ENCODE measurements around the gene LITAFD. TPM values are rescaled to one million over a fixed set of nuclear protein-coding genes. Genes with fewer than 3 reads are reported as not detected.

LITAFD gene
- total RNA-seq, 4 donors from 2014 or later = not detected

- no peak overlapping the region for H3K4me3 ChIP-seq
- H3K4me1 ChIP-seq = peaks cover 0 to 65% (median 15%) of the 10 kb centered on the region in 4 donors
- WGBS, 2 donors = 84 to 87% methylated on average over 9 of the region's 9 CpGs
- H3K27ac ChIP-seq = peak overlapping the region in 2 of 4 donors; percentile 52 to 63
- DNase-seq (ENCODE audit: low spot score in 2 of 2) = no peak
- no peaks in the 10 kb centered on the region for H3K27me3 ChIP-seq
- peaks cover 0 to 93% (median 10%) of the 10 kb centered on the region in 3 donors for H3K36me3 ChIP-seq
- H3K9me3 ChIP-seq = no peaks in the 10 kb centered on the region
- TF ChIP-seq POLR2A (IDR thresholded peaks at IDR 0.05) = no peak
- TF ChIP-seq CTCF (IDR thresholded peaks at IDR 0.05) = no peak
- no peak for TF ChIP-seq EP300 (IDR thresholded peaks at IDR 0.05)
Observed at GRCh38 chr16:8854298-8854948, 27.7 kb upstream of the LITAFD start.

GRCh38 chr16:8855051-8855786 is 26.9 kb upstream of the LITAFD start:
- H3K36me3 ChIP-seq = peaks cover 0 to 85% (median 10%) of the 10 kb centered on the region in 3 donors
- peaks cover 0 to 65% (median 18%) of the 10 kb centered on the region in 4 donors for H3K4me1 ChIP-seq
- H3K27ac ChIP-seq = peak overlapping the region in 2 of 4 donors; percentile 36 to 63
- H3K27me3 ChIP-seq = no peaks in the 10 kb centered on the region
- 90 to 96% methylated on average over 7 to 11 of the region's 11 CpGs for WGBS, 2 donors
- no peaks in the 10 kb centered on the region for H3K9me3 ChIP-seq
- DNase-seq (ENCODE audit: low spot score in 2 of 2) = no peak
- no peak overlapping the region for H3K4me3 ChIP-seq
- TF ChIP-seq EP300 (IDR thresholded peaks at IDR 0.05) = no peak
- TF ChIP-seq POLR2A (IDR thresholded peaks at IDR 0.05) = no peak
- TF ChIP-seq CTCF (IDR thresholded peaks at IDR 0.05) = no peak

GRCh38 chr16:8855972-8856371 is 26.2 kb upstream of the LITAFD start:
- no peak for DNase-seq (ENCODE audit: low spot score in 2 of 2)
- TF ChIP-seq POLR2A (IDR thresholded peaks at IDR 0.05) (no peak), EP300 (IDR thresholded peaks at IDR 0.05) (no peak), CTCF (IDR thresholded peaks at IDR 0.05) (no peak)
- Histone ChIP-seq H3K27ac (peak overlapping the region in 2 of 4 donors; percentile 33 to 36), H3K4me3 (no peak overlapping the region), H3K27me3 (no peaks in the 10 kb centered on the region), H3K4me1 (peaks cover 0 to 65% (median 23%) of the 10 kb centered on the region in 4 donors), H3K9me3 (no peaks in the 10 kb centered on the region), H3K36me3 (peaks cover 0 to 77% (median 10%) of the 10 kb centered on the region in 3 donors)
- WGBS, 2 donors = 51 to 70% methylated on average over 5 of the region's 5 CpGs

- Histone ChIP-seq H3K4me1 (peaks cover 0 to 78% (median 53%) of the 10 kb centered on the region in 4 donors), H3K4me3 (peak overlapping the region in 1 of 4 donors; percentile 15), H3K9me3 (no peaks in the 10 kb centered on the region), H3K27me3 (no peaks in the 10 kb centered on the region), H3K27ac (peak overlapping the region in 3 of 4 donors; percentile 40 to 94 (median 86)), H3K36me3 (peaks cover 0 to 47% (median 10%) of the 10 kb centered on the region in 3 donors)
- TF ChIP-seq POLR2A (IDR thresholded peaks at IDR 0.05) = no peak
- no peak for TF ChIP-seq EP300 (IDR thresholded peaks at IDR 0.05)
- no peak for TF ChIP-seq CTCF (IDR thresholded peaks at IDR 0.05)
- DNase-seq (ENCODE audit: low spot score in 2 of 2) = no peak
- WGBS, 2 donors = 91 to 95% methylated on average over 28 to 31 of the region's 31 CpGs
Observed at GRCh38 chr16:8858994-8859912, 22.9 kb upstream of the LITAFD start.

All from tibial nerve (tissue), 4 donors.